Liver (tissue), 9 donors: ENCODE data around the gene RGL4. TPM values are rescaled to one million over a fixed set of nuclear protein-coding genes. Genes with fewer than 3 reads are reported as not detected.
"Not testable (repeated sequence)": the region's sequence is repeated elsewhere in the genome, so short reads cannot be mapped to it uniquely, and the experiment has no call there.

ENCODE experiments used
- DNase-seq: peaks from one replicate; pipeline ENCODE4 v3.0.0-alpha.2; 2017; ENCODE audit warnings: low spot score
- H3K27ac ChIP-seq, 2 donors: one replicate each; pipeline ENCODE4 v1.7.0; 2013; ENCODE audit warnings: inconsistent platforms in 2 of 2, low read length in 2 of 2, control low read depth in 1 of 2, low read depth in 1 of 2, mild to moderate bottlenecking in 1 of 2
- H3K27me3 ChIP-seq, 4 donors: one replicate each; pipeline versions ENCODE4 v1.6.1 to v1.7.0; 2013; ENCODE audit warnings: low read length in 3 of 4, inconsistent platforms in 1 of 4, mild to moderate bottlenecking in 1 of 4, moderate library complexity in 1 of 4; ENCODE audit not compliant: control insufficient read depth in 4 of 4, insufficient read depth in 4 of 4
- H3K36me3 ChIP-seq, 4 donors: one replicate each; pipeline versions ENCODE4 v1.6.1 to v1.7.0; 2013; ENCODE audit warnings: low read length in 3 of 4, mild to moderate bottlenecking in 3 of 4, low read depth in 1 of 4, moderate library complexity in 1 of 4; ENCODE audit not compliant: control insufficient read depth in 4 of 4, insufficient read depth in 3 of 4
- H3K4me1 ChIP-seq, 4 donors: one replicate each; pipeline versions ENCODE4 v1.6.1 to v1.7.0; 2013; ENCODE audit warnings: low read length in 3 of 4, mild to moderate bottlenecking in 3 of 4, moderate library complexity in 1 of 4; ENCODE audit not compliant: control insufficient read depth in 4 of 4, insufficient read depth in 4 of 4
- H3K4me3 ChIP-seq, 3 donors: one replicate each; pipeline versions ENCODE4 v1.6.1 to v1.7.0; 2013; ENCODE audit warnings: low read length in 3 of 3, control low read depth in 1 of 3, low read depth in 1 of 3, mild to moderate bottlenecking in 1 of 3
- H3K9ac ChIP-seq, 2 donors: one replicate each; pipeline ENCODE4 v1.7.0; 2013; ENCODE audit warnings: low read length in 2 of 2, mild to moderate bottlenecking in 2 of 2, moderate library complexity in 2 of 2, control low read depth in 1 of 2, low read depth in 1 of 2
- H3K9me3 ChIP-seq, 4 donors: one replicate each; pipeline versions ENCODE4 v1.6.1 to v1.7.0; 2013; ENCODE audit warnings: low read length in 3 of 4; ENCODE audit not compliant: control insufficient read depth in 4 of 4
- EGR1 ChIP-seq, 2 donors: IDR thresholded peaks; 2 replicates each; pipeline ENCODE4 v1.6.1; 2016 to 2018; ENCODE audit warnings: antibody characterized with exemption in 2 of 2, low read depth in 2 of 2
- FOXA1 ChIP-seq: IDR thresholded peaks from 2 replicates; pipeline ENCODE4 v1.6.1; 2016; ENCODE audit warnings: antibody characterized with exemption
- FOXA2 ChIP-seq: IDR thresholded peaks from 2 replicates; pipeline ENCODE4 v1.6.1; 2016; ENCODE audit warnings: antibody characterized with exemption
- GABPA ChIP-seq, 2 donors: IDR thresholded peaks in 1 of 2; conservative IDR thresholded peaks in 1 of 2; 2 replicates each; pipeline ENCODE4 v1.6.1; 2016; ENCODE audit warnings: antibody characterized with exemption in 2 of 2, mild to moderate bottlenecking in 1 of 2, moderate library complexity in 1 of 2
- HNF4A ChIP-seq, 2 donors: conservative IDR thresholded peaks; 2 replicates each; pipeline ENCODE4 v1.6.1; 2016; ENCODE audit warnings: antibody characterized with exemption in 2 of 2, mild to moderate bottlenecking in 2 of 2
- HNF4G ChIP-seq: IDR thresholded peaks from 2 replicates; pipeline ENCODE4 v1.6.1; 2016; ENCODE audit warnings: antibody characterized with exemption
- MAX ChIP-seq: IDR thresholded peaks from 2 replicates; pipeline ENCODE4 v1.6.1; 2016; ENCODE audit warnings: antibody characterized with exemption
- NR2F2 ChIP-seq: IDR thresholded peaks from 2 replicates; pipeline ENCODE4 v1.6.1; 2016; ENCODE audit warnings: antibody characterized with exemption
- RAD21 ChIP-seq, 2 donors: IDR thresholded peaks; 2 replicates each; pipeline ENCODE4 v1.6.1; 2016; ENCODE audit warnings: antibody characterized with exemption in 2 of 2, mild to moderate bottlenecking in 2 of 2
- REST ChIP-seq: IDR thresholded peaks from 2 replicates; pipeline ENCODE4 v1.6.1; 2016; ENCODE audit warnings: antibody characterized with exemption, mild to moderate bottlenecking
- RXRA ChIP-seq, 2 donors: IDR thresholded peaks; 2 replicates each; pipeline ENCODE4 v1.6.1; 2017 to 2018; ENCODE audit warnings: antibody characterized with exemption in 2 of 2, mild to moderate bottlenecking in 1 of 2
- TAF1 ChIP-seq: conservative IDR thresholded peaks from 2 replicates; pipeline ENCODE4 v1.6.1; 2016; ENCODE audit warnings: antibody characterized with exemption, mild to moderate bottlenecking
- YY1 ChIP-seq: IDR thresholded peaks from 2 replicates; pipeline ENCODE4 v1.6.1; 2016; ENCODE audit warnings: antibody characterized with exemption, mild to moderate bottlenecking
- ZBTB33 ChIP-seq: IDR thresholded peaks from 2 replicates; pipeline ENCODE4 v1.6.1; 2016; ENCODE audit warnings: antibody characterized with exemption
- WGBS: extraction: QIAGEN DNeasy Blood & Tissue Kit; methylation state at CpG from one replicate; pipeline ENCODE4 v1.1.7; 2013; 5-methylcytosine and 5-hydroxymethylcytosine counted together
- polyA plus RNA-seq, 2 donors: library from polyadenylated mRNA; stranded (reverse) in 1 of 2; unstranded in 1 of 2; fragments of 200-250 nt in 1 of 2; fragments of >200 nt in 1 of 2; fragmentation: Nextera tagmentation in 1 of 2; extraction: Ambion mirVana in 1 of 2; gene quantifications; one replicate each; pipeline versions ENCODE4 v1.2.1 to v1.2.3, GENCODE V29; 2013 to 2015
- total RNA-seq, 2 donors: library from RNA; depleted of rRNA; stranded (reverse); fragments of >200 nt; gene quantifications; one replicate each; pipeline ENCODE4 v1.2.3, GENCODE V29; 2014
- TF ChIP-seq, protein P1 (sequence below): IDR thresholded peaks from 2 replicates; pipeline ENCODE4 v1.6.1; 2016; ENCODE audit warnings: antibody characterized with exemption
- donor health status: healthy.
- donor health status: healthy.
- donor health status: healthy.
- donor health status: healthy.
- donor health status: healthy.

RGL4 gene
- total and polyA plus RNA-seq, 4 donors = 0.25 to 6.2 (median 0.56) TPM

- Histone ChIP-seq H3K9me3 (no peaks in the 10 kb centered on the region), H3K27me3 (no peaks in the 10 kb centered on the region), H3K27ac (no peak overlapping the region), H3K4me1 (peaks cover under 1 to 7% (median 3%) of the 10 kb centered on the region in 4 donors), H3K4me3 (no peak overlapping the region), H3K9ac (no peak overlapping the region), H3K36me3 (no peaks in the 10 kb centered on the region)
- DNase-seq = no peak
- TF ChIP-seq ZBTB33 (no peak), HNF4G (no peak), NR2F2 (no peak), FOXA2 (no peak)
- WGBS = 90% methylated on average over 16 of the region's 16 CpGs
These were observed 20.2 kb upstream of the RGL4 start for GRCh38 chr22:23670378-23671295.

DNA sequence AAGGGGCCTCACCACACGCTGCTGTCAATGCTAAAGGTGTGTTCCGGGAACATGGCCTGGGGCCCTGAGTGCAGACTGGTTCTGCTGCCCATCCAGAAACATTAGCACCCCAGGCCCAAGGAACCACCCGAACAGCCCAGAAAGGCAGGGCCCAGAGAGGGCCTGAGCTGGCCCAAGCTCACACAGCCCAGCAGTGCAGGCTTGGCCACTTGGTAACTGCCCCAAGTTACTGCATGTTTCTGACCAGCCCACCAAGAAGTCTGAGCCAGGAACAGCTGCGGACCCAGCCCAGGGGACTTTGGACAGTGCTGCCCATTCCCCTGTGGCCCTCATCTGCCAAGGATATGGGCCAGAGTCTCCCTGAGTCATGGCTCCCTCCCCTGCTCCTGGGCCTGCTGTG lies 19.4 kb upstream of the RGL4 start:
- DNase-seq, H3K27me3 ChIP-seq, H3K36me3 ChIP-seq, H3K9ac ChIP-seq, H3K4me3 ChIP-seq, H3K9me3 ChIP-seq, H3K27ac ChIP-seq: not testable (repeated sequence)
- peaks cover 5 to 13% (median 8%) of the 10 kb centered on the region in 4 donors for H3K4me1 ChIP-seq
- WGBS = 25% methylated on average over 1 of the region's 4 CpGs

DNA sequence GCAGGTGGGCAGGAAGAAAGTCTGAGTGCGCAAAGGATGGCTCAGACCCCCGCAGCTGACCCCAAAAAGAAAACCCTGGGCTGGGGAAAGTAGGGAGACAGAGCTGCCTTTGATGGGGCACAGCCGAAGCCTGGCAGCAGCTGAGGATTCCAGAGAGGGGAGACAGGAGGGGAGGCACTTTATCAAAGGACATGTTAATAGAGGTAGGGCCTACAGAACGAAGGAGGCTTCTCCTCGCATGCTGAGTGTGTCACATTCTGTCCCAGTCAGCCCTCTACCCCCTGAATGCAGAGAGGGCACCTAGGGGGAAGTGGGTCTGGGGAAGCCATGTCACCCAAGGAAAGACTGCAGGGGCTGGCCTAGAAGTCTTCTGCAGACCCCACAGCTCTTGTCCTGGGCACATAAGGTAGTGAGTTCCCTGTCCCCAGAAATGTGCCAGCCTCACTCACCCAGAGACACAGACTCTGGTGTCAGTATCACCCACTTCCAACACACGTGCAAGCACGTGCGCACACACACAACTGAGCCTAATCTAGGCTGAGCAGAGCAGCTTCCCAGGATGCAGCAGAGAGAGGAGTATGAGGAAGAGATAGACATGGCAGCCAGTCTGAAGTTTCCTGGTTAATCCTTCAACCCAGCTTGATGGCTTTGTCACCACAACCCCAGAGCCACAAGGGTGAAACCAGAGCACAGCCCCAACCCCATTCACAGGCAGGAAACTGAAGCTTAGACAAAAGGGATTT lies 18.3 kb upstream of the RGL4 start:
- not testable (repeated sequence) for H3K36me3 ChIP-seq, H3K9me3 ChIP-seq, H3K9ac ChIP-seq, H3K4me3 ChIP-seq, DNase-seq, H3K27ac ChIP-seq, H3K27me3 ChIP-seq
- 96% methylated on average over 8 of the region's 8 CpGs for WGBS
- H3K4me1 ChIP-seq = peaks cover 5 to 15% (median 8%) of the 10 kb centered on the region in 4 donors

DNA sequence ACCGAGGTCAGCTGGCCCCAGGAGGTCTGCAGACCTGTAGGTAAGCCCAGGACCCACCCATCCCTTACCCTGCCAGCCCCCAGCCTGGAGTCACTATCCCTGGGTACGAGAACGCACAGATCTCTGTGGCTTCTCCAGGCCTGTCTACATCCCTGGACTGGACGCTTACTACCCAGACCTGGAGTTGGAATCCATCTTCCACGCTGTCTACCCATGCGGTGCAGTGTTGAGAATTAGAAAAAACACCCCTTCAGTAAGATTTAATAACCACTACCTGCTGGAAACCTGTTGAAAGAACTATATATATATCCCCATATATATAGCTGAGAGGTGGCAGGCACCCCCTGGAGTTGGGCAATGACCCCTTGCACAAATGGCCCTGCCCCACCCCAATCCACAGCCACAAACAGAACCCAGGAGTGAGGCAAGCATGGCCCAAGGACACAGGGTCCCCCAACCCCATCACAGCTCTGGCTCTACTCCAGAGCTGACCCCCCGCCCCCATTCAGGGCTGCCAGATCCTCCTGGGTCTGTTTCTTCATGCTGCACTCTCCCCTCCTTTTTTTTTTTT lies 17.7 kb upstream of the RGL4 start:
- WGBS = 88% methylated on average over 7 of the region's 7 CpGs
- H3K36me3 ChIP-seq = no peaks in the 10 kb centered on the region
- no peak overlapping the region for H3K4me3 ChIP-seq
- H3K4me1 ChIP-seq = peaks cover 5 to 15% (median 8%) of the 10 kb centered on the region in 4 donors
- H3K9me3 ChIP-seq = no peaks in the 10 kb centered on the region
- no peak overlapping the region for H3K9ac ChIP-seq
- H3K27me3 ChIP-seq = no peaks in the 10 kb centered on the region
- no peak for DNase-seq
- H3K27ac ChIP-seq = no peak overlapping the region
- TF ChIP-seq, protein P1, sequence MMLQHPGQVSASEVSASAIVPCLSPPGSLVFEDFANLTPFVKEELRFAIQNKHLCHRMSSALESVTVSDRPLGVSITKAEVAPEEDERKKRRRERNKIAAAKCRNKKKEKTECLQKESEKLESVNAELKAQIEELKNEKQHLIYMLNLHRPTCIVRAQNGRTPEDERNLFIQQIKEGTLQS = no peak
- TF ChIP-seq GABPA (IDR thresholded peaks at IDR 0.05 in 1 of 2, conservative IDR thresholded peaks at IDR 0.05 in 1 of 2) (no peak), REST (no peak), YY1 (no peak), TAF1 (no peak), RXRA (IDR thresholded peaks at IDR 0.05) (no peak), EGR1 (IDR thresholded peaks at IDR 0.05; ENCODE audit: low read depth in 2 of 2) (no peak), MAX (no peak), HNF4A (conservative IDR thresholded peaks at IDR 0.05) (no peak), FOXA1 (no peak), NR2F2 (no peak), RAD21 (IDR thresholded peaks at IDR 0.05) (no peak), FOXA2 (no peak)
